CD4-positive, CD25-positive, alpha-beta regulatory T cell (primary cell): ENCODE data around the gene CTNND1. TPM values are rescaled to one million over a fixed set of nuclear protein-coding genes. Genes with fewer than 3 reads are reported as not detected.

Experiments used
- ATAC-seq, 2 donors: fragments of 150-1000 bp; cut with Tn5 transposase; one replicate each; pipeline ENCODE4 v1.10.0; 2021; ENCODE audit warnings: low read depth in 2 of 2, moderate number of reproducible peaks in 2 of 2, moderate library complexity in 1 of 2
- DNase-seq, 3 donors: peaks; one replicate each; pipeline versions ENCODE4 v3.0.0 to v3.0.0-alpha.2; 2012 to 2022; ENCODE audit warnings: mixed read lengths in 1 of 3
- H3K27ac ChIP-seq: one replicate; pipeline ENCODE4 v1.7.0; 2013; ENCODE audit warnings: mild to moderate bottlenecking, low read length; ENCODE audit not compliant: insufficient read depth, poor library complexity, severe bottlenecking
- H3K27me3 ChIP-seq: one replicate; pipeline ENCODE4 v1.7.0; 2013; ENCODE audit warnings: low read length; ENCODE audit not compliant: control insufficient read depth, insufficient read depth
- H3K36me3 ChIP-seq: one replicate; pipeline ENCODE4 v1.7.0; 2013; ENCODE audit warnings: mild to moderate bottlenecking, low read length, moderate library complexity; ENCODE audit not compliant: control insufficient read depth, insufficient read depth
- H3K4me1 ChIP-seq: 2 replicates; pipeline ENCODE4 v1.7.0; 2013; ENCODE audit warnings: mild to moderate bottlenecking, low read length; ENCODE audit not compliant: insufficient read depth, control insufficient read depth, poor library complexity, severe bottlenecking
- H3K4me3 ChIP-seq: one replicate; pipeline ENCODE4 v1.7.0; 2013; ENCODE audit warnings: low read depth, mild to moderate bottlenecking, low read length, moderate library complexity
- H3K9me3 ChIP-seq, 2 experiments: 1 replicate in 1 of 2; 2 replicates in 1 of 2; pipeline ENCODE4 v1.7.0; 2013; ENCODE audit warnings: low read length in 2 of 2, mild to moderate bottlenecking in 1 of 2, moderate library complexity in 1 of 2; ENCODE audit not compliant: control insufficient read depth in 2 of 2
- H3K27ac Mint-ChIP-seq, 3 donors: one replicate each; pipeline ENCODE4 v1.8.0; 2020 to 2022; ENCODE audit warnings: mild to moderate bottlenecking in 3 of 3, mixed read lengths in 3 of 3, moderate library complexity in 2 of 3
- H3K27me3 Mint-ChIP-seq: one replicate; pipeline ENCODE4 v1.8.0; 2022; ENCODE audit warnings: mild to moderate bottlenecking, mixed read lengths
- H3K36me3 Mint-ChIP-seq: one replicate; pipeline ENCODE4 v1.8.0; 2020; ENCODE audit warnings: mixed read lengths
- H3K4me1 Mint-ChIP-seq, 4 donors: one replicate each; pipeline ENCODE4 v1.8.0; 2020 to 2022; ENCODE audit warnings: mixed read lengths in 4 of 4, mild to moderate bottlenecking in 1 of 4
- H3K4me3 Mint-ChIP-seq, 4 donors: one replicate each; pipeline ENCODE4 v1.8.0; 2020 to 2022; ENCODE audit warnings: mild to moderate bottlenecking in 4 of 4, mixed read lengths in 4 of 4, moderate library complexity in 3 of 4
- H3K9me3 Mint-ChIP-seq, 7 donors: one replicate each; pipeline ENCODE4 v1.8.0; 2020 to 2022; ENCODE audit warnings: mixed read lengths in 7 of 7, mild to moderate bottlenecking in 3 of 7, moderate library complexity in 2 of 7
- polyA plus RNA-seq, 4 donors: library from polyadenylated mRNA; unstranded; fragments of 300-500 nt; fragmentation: Illumina TruSeq; gene quantifications; one replicate each; pipeline ENCODE4 v1.2.3, GENCODE V29; 2021
- total RNA-seq: library from RNA; stranded (reverse); gene quantifications from one replicate; pipeline ENCODE4 v1.2.3, GENCODE V29; 2022

CTNND1 gene
- total and polyA plus RNA-seq, 5 donors from 2014 or later = 0.53 to 19.4 (median 2.6) TPM

GRCh38 chr11:57842873-57843272 is 81.3 kb downstream of the CTNND1 start:
- H3K9me3 Mint-ChIP-seq = peaks cover 0 to 2% (median 0%) of the 10 kb centered on the region in 7 donors
- DNase-seq (no peak), ATAC-seq (no peak)
- no peaks in the 10 kb centered on the region for H3K4me1 Mint-ChIP-seq
- H3K4me3 Mint-ChIP-seq = no peak overlapping the region
- no peaks in the 10 kb centered on the region for H3K4me1 ChIP-seq
- H3K27ac ChIP-seq = no peak overlapping the region
- H3K36me3 ChIP-seq = no peaks in the 10 kb centered on the region
- H3K9me3 ChIP-seq = no peaks in the 10 kb centered on the region
- H3K27me3 Mint-ChIP-seq = peaks cover 5% of the 10 kb centered on the region
- H3K4me3 ChIP-seq = no peak overlapping the region
- no peak overlapping the region for H3K27ac Mint-ChIP-seq
- no peaks in the 10 kb centered on the region for H3K36me3 Mint-ChIP-seq
- peaks cover 9% of the 10 kb centered on the region for H3K27me3 ChIP-seq

DNA sequence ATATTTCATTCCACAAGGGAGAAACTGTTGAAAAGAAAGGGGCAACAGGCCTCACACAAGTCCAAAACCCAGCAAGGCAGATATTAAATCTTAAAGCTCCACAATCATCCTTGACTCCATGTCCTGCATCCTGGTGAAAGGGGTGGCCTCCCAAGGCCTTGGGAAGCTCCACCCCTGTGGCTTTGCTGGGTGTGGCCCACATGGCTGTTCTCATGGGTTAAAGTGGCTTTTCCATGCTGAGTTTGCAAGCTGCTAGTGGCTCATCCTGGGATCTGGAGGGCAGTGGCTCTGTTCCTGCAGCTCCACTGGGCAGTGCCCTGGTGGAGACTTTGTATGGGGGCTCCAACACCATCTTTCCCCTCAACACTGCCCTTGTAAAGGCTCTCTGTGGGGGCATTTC is 106.4 kb downstream of the CTNND1 start:
- Histone ChIP-seq H3K27ac (no peak overlapping the region), H3K9me3 (no peaks in the 10 kb centered on the region), H3K36me3 (no peaks in the 10 kb centered on the region), H3K4me1 (no peaks in the 10 kb centered on the region), H3K27me3 (no peaks in the 10 kb centered on the region), H3K4me3 (no peak overlapping the region)
- H3K36me3 Mint-ChIP-seq = no peaks in the 10 kb centered on the region
- H3K27me3 Mint-ChIP-seq = no peaks in the 10 kb centered on the region
- no peak overlapping the region for H3K4me3 Mint-ChIP-seq
- no peaks in the 10 kb centered on the region for H3K4me1 Mint-ChIP-seq
- no peak for ATAC-seq
- DNase-seq = no peak
- H3K9me3 Mint-ChIP-seq = peaks cover 0 to 2% (median 0%) of the 10 kb centered on the region in 7 donors
- no peak overlapping the region for H3K27ac Mint-ChIP-seq

DNA sequence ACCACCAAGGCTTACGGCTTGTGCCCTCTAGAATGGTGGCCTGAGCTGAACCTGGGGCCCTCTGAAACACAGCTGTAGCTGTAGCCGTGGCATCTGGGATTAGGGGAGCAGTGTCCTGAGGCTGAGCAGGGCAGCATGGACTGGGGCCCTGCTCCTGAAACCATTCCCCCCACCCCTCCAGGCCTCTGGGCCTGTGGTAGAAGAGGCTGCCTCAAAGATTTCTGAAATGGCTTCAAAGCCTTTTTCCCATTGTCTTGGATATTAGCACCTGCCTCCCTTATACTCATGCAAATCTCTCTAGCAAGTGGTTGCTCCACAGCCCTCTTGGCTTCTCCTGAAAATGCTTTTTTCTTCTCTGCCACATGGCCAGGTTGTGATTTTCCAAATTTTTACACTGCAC is 106.9 kb downstream of the CTNND1 start:
- no peaks in the 10 kb centered on the region for H3K4me1 Mint-ChIP-seq

More for the DNA sequence above, 106.9 kb downstream of the CTNND1 start:
- Mint-ChIP-seq H3K9me3 (peaks cover 0 to 2% (median 0%) of the 10 kb centered on the region in 7 donors), H3K27ac (no peak overlapping the region), H3K36me3 (no peaks in the 10 kb centered on the region), H3K4me3 (no peak overlapping the region), H3K27me3 (no peaks in the 10 kb centered on the region)
- Histone ChIP-seq H3K27ac (no peak overlapping the region), H3K4me3 (no peak overlapping the region), H3K4me1 (no peaks in the 10 kb centered on the region), H3K9me3 (no peaks in the 10 kb centered on the region), H3K36me3 (no peaks in the 10 kb centered on the region), H3K27me3 (no peaks in the 10 kb centered on the region)
- ATAC-seq (no peak), DNase-seq (no peak)

Other genes starting within 250 kb of the CTNND1 start
- 12.8 TPM for gene SLC43A1, start 246.1 kb upstream of the CTNND1 start, total RNA-seq
- 10 to 100 TPM; 22.9 to 29.9 (median 26.2) TPM for gene SLC43A1, start 246.1 kb upstream of the CTNND1 start, polyA plus RNA-seq
- 21.2 TPM for gene TIMM10, start 231.0 kb upstream of the CTNND1 start, total RNA-seq
- 10 to 100 TPM; 52.1 to 84.7 (median 65.7) TPM for gene TIMM10, start 231.0 kb upstream of the CTNND1 start, polyA plus RNA-seq
- not detected for gene SMTNL1, start 224.2 kb upstream of the CTNND1 start, total RNA-seq
- under 1 TPM in 2 of 4 donors, not detected in 2; 0.21 to 0.36 TPM for gene SMTNL1, start 224.2 kb upstream of the CTNND1 start, polyA plus RNA-seq
- 103 TPM for gene UBE2L6, start 194.1 kb upstream of the CTNND1 start, total RNA-seq
- gene UBE2L6, start 194.1 kb upstream of the CTNND1 start, polyA plus RNA-seq = 100 to 1,000 TPM; 277 to 406 (median 320) TPM
- 1.1 TPM for gene SERPING1, start 164.1 kb upstream of the CTNND1 start, total RNA-seq
- gene SERPING1, start 164.1 kb upstream of the CTNND1 start, polyA plus RNA-seq = not detected
- gene YPEL4, start 111.9 kb upstream of the CTNND1 start, total RNA-seq = 0.99 TPM
- gene YPEL4, start 111.9 kb upstream of the CTNND1 start, polyA plus RNA-seq = under 1 TPM in 2 of 4 donors, not detected in 2; 0.13 to 0.41 TPM
- 18.2 TPM for gene CLP1, start 104.0 kb upstream of the CTNND1 start, total RNA-seq
- gene CLP1, start 104.0 kb upstream of the CTNND1 start, polyA plus RNA-seq = 10 to 100 TPM; 12.6 to 16.9 (median 13.6) TPM
- gene ZDHHC5, start 93.7 kb upstream of the CTNND1 start, total RNA-seq = 49.8 TPM
- 10 to 100 TPM; 32.1 to 38.0 (median 33.9) TPM for gene ZDHHC5, start 93.7 kb upstream of the CTNND1 start, polyA plus RNA-seq
- 13.7 TPM for gene MED19, start 49.6 kb upstream of the CTNND1 start, total RNA-seq
- 10 to 100 TPM; 15.3 to 22.6 (median 20.8) TPM for gene MED19, start 49.6 kb upstream of the CTNND1 start, polyA plus RNA-seq
- gene TMX2, start 49.2 kb upstream of the CTNND1 start, total RNA-seq = 33.3 TPM
- 10 to 100 TPM; 63.2 to 92.4 (median 72.8) TPM for gene TMX2, start 49.2 kb upstream of the CTNND1 start, polyA plus RNA-seq
- 68.6 TPM for gene SELENOH, start 20.3 kb upstream of the CTNND1 start, total RNA-seq
- gene SELENOH, start 20.3 kb upstream of the CTNND1 start, polyA plus RNA-seq = 100 to 1,000 TPM; 205 to 248 (median 214) TPM
- gene BTBD18, start 10.0 kb upstream of the CTNND1 start, total RNA-seq = not detected
- under 1 TPM; 0.20 to 0.61 (median 0.52) TPM for gene BTBD18, start 10.0 kb upstream of the CTNND1 start, polyA plus RNA-seq